Adrenal gland (tissue), 12 donors: ENCODE data around the gene CRACR2A. TPM values are rescaled to one million over a fixed set of nuclear protein-coding genes. Genes with fewer than 3 reads are reported as not detected.

Experiments
- DNase-seq, 7 donors: peaks; one replicate each; pipeline ENCODE4 v3.0.0-alpha.2; 2019 to 2020
- H3K27ac ChIP-seq, 5 donors: fragments of 200-600 bp; sonication (generic) in 4 of 5; 1 replicate in 3 of 5; 2 replicates in 2 of 5; pipeline versions ENCODE4 v1.5.1 to v1.8.0; 2016 to 2020; ENCODE audit warnings: mild to moderate bottlenecking in 1 of 5
- H3K27me3 ChIP-seq: fragments of 200-600 bp; 2 replicates; pipeline ENCODE4 v1.8.0; 2021
- H3K36me3 ChIP-seq, 2 donors: fragments of 200-600 bp; replicated peaks in 1 of 2; 1 replicate in 1 of 2; 2 replicates in 1 of 2; pipeline versions ENCODE4 v1.5.1 to v1.8.0; 2018 to 2022
- H3K4me1 ChIP-seq, 2 donors: fragments of 200-600 bp; replicated peaks in 1 of 2; 1 replicate in 1 of 2; 2 replicates in 1 of 2; pipeline versions ENCODE4 v1.5.1 to v1.8.0; 2018 to 2021
- H3K4me3 ChIP-seq, 4 donors: fragments of 200-600 bp; sonication (generic) in 3 of 4; one replicate each; pipeline ENCODE4 v1.5.1; 2016 to 2018
- H3K9me3 ChIP-seq, 3 donors: fragments of 200-600 bp; sonication (generic) in 1 of 3; replicated peaks in 1 of 3; 1 replicate in 2 of 3; 2 replicates in 1 of 3; pipeline versions ENCODE4 v1.5.1 to v1.8.0; 2016 to 2021
- POLR2A ChIP-seq, 2 donors: fragments of 450-650 bp; IDR thresholded peaks; one replicate each; pipeline ENCODE4 v1.6.1; 2017; ENCODE audit warnings: antibody characterized with exemption in 2 of 2, mild to moderate bottlenecking in 2 of 2, moderate library complexity in 1 of 2
- WGBS, 4 donors: extraction: QIAGEN DNeasy Blood & Tissue Kit in 2 of 4; methylation state at CpG; one replicate each; pipeline versions ENCODE4 v1.1.5 to v1.1.7; 2013 to 2017; 5-methylcytosine and 5-hydroxymethylcytosine counted together
- intact Hi-C, 2 donors: fragments of 100-400 bp; cut with DNase I; formaldehyde crosslinking; loops; one replicate each; pipeline versions ENCODE4 v1.14.1 to v1.15.0; 2022 to 2023
- polyA plus RNA-seq, 3 donors: library from polyadenylated mRNA; stranded (reverse); fragments of 200-250 nt in 2 of 3; fragments of 350-450 nt in 1 of 3; fragmentation: Illumina TruSeq in 1 of 3; extraction: RNeasy Lipid Tissue Mini Kit (QIAGEN cat#74804) in 1 of 3; gene quantifications; one replicate each; pipeline ENCODE4 v1.2.3, GENCODE V29; 2013 to 2014
- total RNA-seq, 9 donors: library from RNA; depleted of rRNA in 4 of 9; stranded (reverse); fragments of >200 nt in 4 of 9; fragments of 120-200 nt in 1 of 9; fragmentation: NEBNext Ultra II Directional in 1 of 9; extraction: Animal tissue kit (Norgen Biotek cat#: 25700) in 1 of 9; gene quantifications; one replicate each; pipeline versions ENCODE4 v1.1.0 to v1.2.4, GENCODE V29; 2013 to 2023
- TF ChIP-seq, protein P1 (sequence below), 6 experiments: fragments of 450-650 bp in 4 of 6; fragments of 200-600 bp in 2 of 6; sonication (generic) in 1 of 6; IDR thresholded peaks; 1 replicate in 5 of 6; 2 replicates in 1 of 6; pipeline versions ENCODE4 v1.5.1 to v1.8.0; 2016 to 2021; ENCODE audit warnings: antibody characterized with exemption in 6 of 6, mild to moderate bottlenecking in 2 of 6, moderate library complexity in 1 of 6
- donor health status: healthy with polysubstance abuse.
- donor health status: Bipolar disorder and iron deficiency.
- donor health status: DM: yes; HTN: yes; CAD: no.
- donor health status: DM: no; HTN: no; CAD: no.
- donor health status: DM: no; HTN: no; CAD: no.
- donor health status: DM: yes; HTN: yes; CAD: no.

Gene CRACR2A
- total and polyA plus RNA-seq, 12 donors: 0.50 to 3.5 (median 2.0) TPM

GRCh38 chr12:3744229-3744901, 8.5 kb downstream of the CRACR2A start:
- TF ChIP-seq, protein P1, sequence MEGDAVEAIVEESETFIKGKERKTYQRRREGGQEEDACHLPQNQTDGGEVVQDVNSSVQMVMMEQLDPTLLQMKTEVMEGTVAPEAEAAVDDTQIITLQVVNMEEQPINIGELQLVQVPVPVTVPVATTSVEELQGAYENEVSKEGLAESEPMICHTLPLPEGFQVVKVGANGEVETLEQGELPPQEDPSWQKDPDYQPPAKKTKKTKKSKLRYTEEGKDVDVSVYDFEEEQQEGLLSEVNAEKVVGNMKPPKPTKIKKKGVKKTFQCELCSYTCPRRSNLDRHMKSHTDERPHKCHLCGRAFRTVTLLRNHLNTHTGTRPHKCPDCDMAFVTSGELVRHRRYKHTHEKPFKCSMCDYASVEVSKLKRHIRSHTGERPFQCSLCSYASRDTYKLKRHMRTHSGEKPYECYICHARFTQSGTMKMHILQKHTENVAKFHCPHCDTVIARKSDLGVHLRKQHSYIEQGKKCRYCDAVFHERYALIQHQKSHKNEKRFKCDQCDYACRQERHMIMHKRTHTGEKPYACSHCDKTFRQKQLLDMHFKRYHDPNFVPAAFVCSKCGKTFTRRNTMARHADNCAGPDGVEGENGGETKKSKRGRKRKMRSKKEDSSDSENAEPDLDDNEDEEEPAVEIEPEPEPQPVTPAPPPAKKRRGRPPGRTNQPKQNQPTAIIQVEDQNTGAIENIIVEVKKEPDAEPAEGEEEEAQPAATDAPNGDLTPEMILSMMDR (IDR thresholded peaks at IDR 0.05): no peak
- TF ChIP-seq POLR2A (IDR thresholded peaks at IDR 0.05): no peak
- no peaks in the 10 kb centered on the region for H3K4me1 ChIP-seq
- no peak overlapping the region for H3K4me3 ChIP-seq
- no peaks in the 10 kb centered on the region for H3K9me3 ChIP-seq
- WGBS, 4 donors: 76 to 79% (median 76%) methylated on average over 6 of the region's 6 CpGs
- no peaks in the 10 kb centered on the region for H3K36me3 ChIP-seq
- no peak for DNase-seq
- H3K27ac ChIP-seq: no peak overlapping the region
- H3K27me3 ChIP-seq: no peaks in the 10 kb centered on the region
- intact Hi-C loops: no loop called here

DNA sequence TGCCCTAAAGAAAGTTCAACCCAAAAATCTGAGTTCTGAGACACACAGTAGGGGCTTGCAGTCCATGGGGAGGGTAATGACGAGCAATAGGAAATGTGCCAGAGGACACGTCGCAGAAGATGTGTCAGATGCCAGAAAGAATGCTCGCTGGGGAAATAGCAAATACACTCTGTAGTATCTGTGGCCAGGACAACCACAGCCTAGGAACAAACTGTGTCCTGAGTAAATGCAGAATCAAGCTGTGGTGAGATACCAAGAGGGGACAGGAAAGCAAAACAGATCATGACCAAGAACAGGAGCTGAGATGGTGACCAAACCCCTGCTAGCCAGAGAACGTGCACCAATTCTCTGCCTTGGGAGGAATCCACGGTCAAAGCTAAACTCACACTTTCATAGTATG, 9.1 kb downstream of the CRACR2A start:
- intact Hi-C loops: no loop called here
- no peak for DNase-seq
- H3K4me1 ChIP-seq: no peaks in the 10 kb centered on the region
- H3K9me3 ChIP-seq: no peaks in the 10 kb centered on the region
- no peaks in the 10 kb centered on the region for H3K27me3 ChIP-seq
- TF ChIP-seq, protein P1 (IDR thresholded peaks at IDR 0.05): no peak
- TF ChIP-seq POLR2A (IDR thresholded peaks at IDR 0.05): no peak
- whole genome bisulfite sequencing, 4 donors: 75 to 87% (median 82%) methylated on average over 6 of the region's 6 CpGs
- no peak overlapping the region for H3K4me3 ChIP-seq
- H3K27ac ChIP-seq: no peak overlapping the region
- no peaks in the 10 kb centered on the region for H3K36me3 ChIP-seq

GRCh38 chr12:3741882-3742672, 10.8 kb downstream of the CRACR2A start:
- 75 to 88% (median 83%) methylated on average over 6 to 7 of the region's 7 CpGs for WGBS, 4 donors

More at GRCh38 chr12:3741882-3742672, 10.8 kb downstream of the CRACR2A start:
- Histone ChIP-seq H3K36me3 (no peaks in the 10 kb centered on the region), H3K9me3 (no peaks in the 10 kb centered on the region), H3K27ac (no peak overlapping the region), H3K27me3 (no peaks in the 10 kb centered on the region), H3K4me1 (no peaks in the 10 kb centered on the region), H3K4me3 (no peak overlapping the region)
- DNase-seq: no peak
- intact Hi-C loops: no loop called here
- TF ChIP-seq POLR2A (IDR thresholded peaks at IDR 0.05): no peak
- TF ChIP-seq, protein P1 (IDR thresholded peaks at IDR 0.05): no peak
